A549 (cell line): Measurements from ENCODE around the gene ZER1. TPM values are rescaled to one million over a fixed set of nuclear protein-coding genes. Genes with fewer than 3 reads are reported as not detected.

Source experiments
- ATAC-seq, 2 experiments: fragments of 200-7000 bp in 1 of 2; fragments of >200 bp in 1 of 2; cut with Nextera tagmentation in 1 of 2; cut with Tn5 transposase in 1 of 2; 3 replicates each; pipeline versions ENCODE4 v1.8.0 to v1.9.1; 2018 to 2020; ENCODE audit warnings: mild to moderate bottlenecking in 1 of 2, moderate library complexity in 1 of 2
- CTCF ChIA-PET: fragments of 300-600 bp; sonication (Branson Sonifier 250); formaldehyde crosslinking; extraction: SDS; loops from one replicate; lab custom pipeline; 2021; ENCODE audit warnings: antibody characterized with exemption, inconsistent platforms; lab: Yijun Ruan, JAX
- POLR2A ChIA-PET: fragments of 350-600 bp; formaldehyde crosslinking; extraction: SDS; loops from one replicate; lab custom pipeline; 2021; ENCODE audit warnings: antibody characterized with exemption, inconsistent platforms; lab: Yijun Ruan, JAX
- DNase-seq, 2 experiments: peaks; one replicate each; pipeline versions ENCODE4 v3.0.0 to v3.0.0-alpha.2; 2011 to 2016; ENCODE audit warnings: low read depth in 1 of 2, low spot score in 1 of 2
- FAIRE-seq: peaks from 2 replicates; lab custom pipeline; 2011; peaks lifted over from hg19 to GRCh38; lab: Jason Lieb, UNC
- H3K27ac ChIP-seq, 2 experiments: fragments of >200 bp; sonication (Bioruptor Twin); formaldehyde crosslinking; 3 replicates each; pipeline ENCODE4 v1.5.1; 2016 to 2017
- H3K4me1 ChIP-seq: fragments of >200 bp; sonication (Bioruptor Twin); formaldehyde crosslinking; 3 replicates; pipeline ENCODE4 v1.6.1; 2016
- H3K4me2 ChIP-seq: fragments of >200 bp; sonication (Bioruptor Twin); formaldehyde crosslinking; 3 replicates; pipeline ENCODE4 v1.6.1; 2016
- H3K4me3 ChIP-seq: fragments of >200 bp; sonication (Bioruptor Twin); formaldehyde crosslinking; 3 replicates; pipeline ENCODE4 v1.5.1; 2016
- H3K9me3 ChIP-seq: fragments of >200 bp; sonication (Bioruptor Twin); formaldehyde crosslinking; 3 replicates; pipeline ENCODE4 v1.6.1; 2016
- ATOH8 ChIP-seq: fragments of 250-450 bp; sonication (Bioruptor Pico); IDR thresholded peaks from 2 replicates; pipeline ENCODE4 v1.5.0; 2020; ENCODE audit warnings: low read depth, mild to moderate bottlenecking, moderate library complexity
- BHLHE40 ChIP-seq: IDR thresholded peaks from 2 replicates; pipeline ENCODE4 v1.6.1; 2012; ENCODE audit warnings: low read depth, low read length, inconsistent platforms
- CEBPB ChIP-seq, 2 experiments: fragments of >200 bp in 1 of 2; sonication (Bioruptor Twin) in 1 of 2; formaldehyde crosslinking in 1 of 2; IDR thresholded peaks; 2 replicates each; pipeline ENCODE4 v1.6.1; 2012 to 2016
- E2F6 ChIP-seq: IDR thresholded peaks from 2 replicates; pipeline ENCODE4 v1.6.1; 2012; ENCODE audit warnings: low read depth, borderline replicate concordance
- EHMT2 ChIP-seq: fragments of 200-600 bp; sonication (generic); IDR thresholded peaks from 2 replicates; pipeline ENCODE4 v1.6.1; 2016; ENCODE audit warnings: antibody characterized with exemption, low read depth, mild to moderate bottlenecking, moderate library complexity
- ELK1 ChIP-seq: fragments of 150-350 bp; IDR thresholded peaks from 2 replicates; pipeline ENCODE4 v1.6.1; 2014; ENCODE audit warnings: low read depth, mild to moderate bottlenecking, low read length
- FOXS1 ChIP-seq: fragments of 250-450 bp; sonication (Bioruptor Pico); IDR thresholded peaks from 2 replicates; pipeline ENCODE4 v1.5.0; 2020; ENCODE audit warnings: mild to moderate bottlenecking, moderate library complexity
- GATA3 ChIP-seq: IDR thresholded peaks from 2 replicates; pipeline ENCODE4 v1.6.1; 2012; ENCODE audit warnings: borderline replicate concordance
- HDAC2 ChIP-seq: fragments of 200-600 bp; sonication (generic); IDR thresholded peaks from 2 replicates; pipeline ENCODE4 v1.6.1; 2016
- HEYL ChIP-seq: fragments of 250-450 bp; sonication (Bioruptor Pico); IDR thresholded peaks from 2 replicates; pipeline ENCODE4 v1.8.0; 2021; ENCODE audit warnings: mild to moderate bottlenecking, moderate library complexity
- HOXB5 ChIP-seq: fragments of 250-450 bp; sonication (Bioruptor Pico); IDR thresholded peaks from 2 replicates; pipeline ENCODE4 v1.5.0; 2020; ENCODE audit warnings: mild to moderate bottlenecking, moderate library complexity
- JUNB ChIP-seq: fragments of >200 bp; sonication (Bioruptor Twin); formaldehyde crosslinking; IDR thresholded peaks from 2 replicates; pipeline ENCODE4 v1.6.1; 2016
- MAFK ChIP-seq: fragments of 450-650 bp; IDR thresholded peaks from 2 replicates; pipeline ENCODE4 v1.6.1; 2014; ENCODE audit not compliant: partially characterized antibody
- MAZ ChIP-seq: fragments of 150-350 bp; IDR thresholded peaks from 2 replicates; pipeline ENCODE4 v1.6.1; 2014; ENCODE audit warnings: antibody characterized with exemption, low read depth, low read length, borderline replicate concordance
- MYC ChIP-seq: IDR thresholded peaks from 2 replicates; pipeline ENCODE4 v1.6.1; 2012; ENCODE audit warnings: mild to moderate bottlenecking, inconsistent platforms, low read length, improper control_type of control experiment, borderline replicate concordance
- NPAS2 ChIP-seq: fragments of 250-450 bp; sonication (Bioruptor Pico); IDR thresholded peaks from 2 replicates; pipeline ENCODE4 v1.8.0; 2022; ENCODE audit warnings: mild to moderate bottlenecking, moderate library complexity, borderline replicate concordance
- POLR2A ChIP-seq: IDR thresholded peaks from 2 replicates; pipeline ENCODE4 v1.6.1; 2012; ENCODE audit warnings: mild to moderate bottlenecking, low read length
- POLR2AphosphoS2 ChIP-seq: conservative IDR thresholded peaks from 2 replicates; pipeline ENCODE4 v1.6.1; 2012; ENCODE audit warnings: low read length, improper control_type of control experiment, inconsistent platforms
- RAD21 ChIP-seq, 2 experiments: fragments of >200 bp in 1 of 2; sonication (Bioruptor Twin) in 1 of 2; formaldehyde crosslinking in 1 of 2; IDR thresholded peaks in 1 of 2; conservative IDR thresholded peaks in 1 of 2; 2 replicates in 1 of 2; 3 replicates in 1 of 2; pipeline ENCODE4 v1.6.1; 2012 to 2018; ENCODE audit warnings: inconsistent platforms in 1 of 2
- RARB ChIP-seq: fragments of 250-450 bp; sonication (Bioruptor Pico); IDR thresholded peaks from 2 replicates; pipeline ENCODE4 v1.8.0; 2021; ENCODE audit warnings: mild to moderate bottlenecking, moderate library complexity
- REST ChIP-seq: fragments of 200-600 bp; sonication (generic); IDR thresholded peaks from 2 replicates; pipeline ENCODE4 v1.6.1; 2016; ENCODE audit warnings: antibody characterized with exemption, mild to moderate bottlenecking, moderate library complexity
- RNF2 ChIP-seq: fragments of 200-600 bp; sonication (generic); IDR thresholded peaks from 2 replicates; pipeline ENCODE4 v1.6.1; 2016; ENCODE audit warnings: low read depth, mild to moderate bottlenecking, antibody characterized with exemption, moderate library complexity, borderline replicate concordance
- SREBF2 ChIP-seq: fragments of 450-650 bp; IDR thresholded peaks from 2 replicates; pipeline ENCODE4 v1.6.1; 2014; ENCODE audit warnings: mild to moderate bottlenecking, moderate library complexity
- ZFP36 ChIP-seq: fragments of 450-650 bp; IDR thresholded peaks from 2 replicates; pipeline ENCODE4 v1.6.1; 2014; ENCODE audit warnings: borderline replicate concordance; ENCODE audit not compliant: partially characterized antibody
- WGBS: methylation state at CpG from one replicate; pipeline ENCODE4 v1.1.6; 2017; ENCODE audit errors: missing lambda C conversion rate; 5-methylcytosine and 5-hydroxymethylcytosine counted together
- polyA plus RNA-seq, 4 experiments: library from polyadenylated mRNA; depleted of rRNA in 3 of 4; stranded (reverse); fragments of >200 nt; fragmentation: RNase III in 1 of 4; extraction: RNeasy Plus Mini Kit Qiagen cat#74134 plus additional on column Dnase treatment in 1 of 4; gene quantifications; 2 replicates in 3 of 4; 3 replicates in 1 of 4; pipeline ENCODE4 v1.2.3, GENCODE V29; 2011 to 2017

ZER1 gene
- polyA plus RNA-seq, 2 of the 4 experiments (the other 2 are of a cell fraction), result 9.1 to 13.4 TPM

GRCh38 chr9:128786681-128787601 lies 15.2 kb upstream of the ZER1 start, which contains the start of gene TBC1D13 (continued):
- TF ChIP-seq REST (no peak), JUNB (no peak), MAFK (no peak), GATA3 (peak; percentile 31; the same call in 1 of the 2 replicates), ZFP36 (no peak), BHLHE40 (peak; percentile 89), POLR2A (peak; percentile 69), FOXS1 (CRISPR knock-in tag) (no peak)

- Histone ChIP-seq H3K9me3 (no peaks in the 10 kb centered on the region), H3K4me2 (no peak overlapping the region), H3K4me1 (peaks cover 14% of the 10 kb centered on the region), H3K27ac (no peak overlapping the region), H3K4me3 (no peak overlapping the region)
- 89% methylated on average over 6 of the region's 6 CpGs for WGBS
- DNase-seq, result no peak
- POLR2A ChIA-PET, result no interaction called here
- FAIRE-seq, result no peak
- CTCF ChIA-PET, result interaction anchor here (0.6 to 0.7 kb wide), 3 partner anchors 18 to 39 kb away, joined by 3 read pairs; no protein-coding TSS in a partner anchor
- ATAC-seq, result no peak
- TF ChIP-seq ATOH8 (CRISPR knock-in tag) (no peak), CEBPB (IDR thresholded peaks at IDR 0.05) (peak in 1 of 2 experiments; percentile 20; a peak in 1 of 4 replicates), ELK1 (no peak), MAZ (no peak)
- TF ChIP-seq, all 56 proteins: peak for 1
Measured at GRCh38 chr9:128785427-128785826, 13.7 kb upstream of the ZER1 start.

GRCh38 chr9:128782669-128783068 lies 10.9 kb upstream of the ZER1 start:
- Histone ChIP-seq H3K4me3 (no peak overlapping the region), H3K4me2 (no peak overlapping the region), H3K9me3 (no peaks in the 10 kb centered on the region), H3K4me1 (peaks cover 8% of the 10 kb centered on the region), H3K27ac (peak overlapping the region; percentile 66 to 78; a peak in 4 of 6 replicates)
- ChIA-PET POLR2A (interaction anchor here (1.1 kb wide), 1 partner anchor 10 kb away, joined by 3 read pairs; the partner anchor contains the start of gene ZER1), CTCF (interaction anchor here (1.1 to 1.4 kb wide), 3 partner anchors 10 to 463 kb away, joined by 3 to 4 read pairs (median 4); no protein-coding TSS in a partner anchor)
- no peak for DNase-seq
- WGBS, result 95% methylated on average over 1 of the region's 1 CpG
- no peak for FAIRE-seq
- ATAC-seq, result no peak
- TF ChIP-seq HOXB5 (CRISPR knock-in tag), result no peak
- no peak for TF ChIP-seq NPAS2 (CRISPR knock-in tag)
- no peak for TF ChIP-seq SREBF2
- TF ChIP-seq RNF2, result no peak
- TF ChIP-seq POLR2AphosphoS2, result no peak
- TF ChIP-seq HDAC2, result no peak
- no peak for TF ChIP-seq RAD21 (conservative IDR thresholded peaks at IDR 0.05 in 1 of 2, IDR thresholded peaks at IDR 0.05 in 1 of 2)
- TF ChIP-seq RARB (CRISPR knock-in tag), result no peak
- no peak for TF ChIP-seq EHMT2
- TF ChIP-seq MYC, result no peak
- TF ChIP-seq REST, result no peak
- TF ChIP-seq E2F6, result no peak
- no peak for TF ChIP-seq HEYL (CRISPR knock-in tag)
